IMR-90 (cell line): Measurements from ENCODE around the gene NSUN4. TPM values are rescaled to one million over a fixed set of nuclear protein-coding genes. Genes with fewer than 3 reads are reported as not detected.

Source experiments
- ATAC-seq: fragments of 200-7000 bp; cut with Tn5 transposase; 2 replicates; pipeline ENCODE4 v1.9.1; 2020; ENCODE audit warnings: low read depth, mild to moderate bottlenecking, moderate library complexity
- BruUV-seq: library from RNA; stranded (reverse); fragments of 400-500 nt; replicated peaks from 2 replicates; lab custom pipeline; 2021; lab: Mats Ljungman, UMichigan
- CTCF ChIA-PET: fragments of 300-600 bp; formaldehyde crosslinking; extraction: SDS; loops from one replicate; lab custom pipeline; 2021; ENCODE audit warnings: antibody characterized with exemption; lab: Yijun Ruan, JAX
- POLR2A ChIA-PET: fragments of 300-600 bp; sonication (Branson Sonifier 250); formaldehyde crosslinking; loops from one replicate; lab custom pipeline; 2022; ENCODE audit warnings: antibody characterized with exemption; ENCODE audit not compliant: unreplicated experiment; lab: Charles Lee
- DNase-seq: peaks from one replicate; pipeline ENCODE4 v3.0.0; 2013
- H2AFZ ChIP-seq: replicated peaks from 2 replicates; pipeline ENCODE3; 2013; ENCODE audit warnings: low read length, mild to moderate bottlenecking; ENCODE audit not compliant: poor library complexity
- H2AK5ac ChIP-seq: 2 replicates; pipeline ENCODE4 v1.6.1; 2013; ENCODE audit warnings: low read depth, low read length, inconsistent platforms
- H2AK9ac ChIP-seq: replicated peaks from 2 replicates; pipeline ENCODE3; 2013; ENCODE audit warnings: mild to moderate bottlenecking, low read depth, low read length, moderate library complexity; ENCODE audit not compliant: poor library complexity
- H2BK120ac ChIP-seq: 2 replicates; pipeline ENCODE4 v1.6.1; 2013; ENCODE audit warnings: low read depth, low read length, inconsistent platforms
- H2BK15ac ChIP-seq: 3 replicates; pipeline ENCODE4 v1.6.1; 2013; ENCODE audit warnings: low read depth, low read length, inconsistent platforms
- H2BK20ac ChIP-seq: 2 replicates; pipeline ENCODE4 v1.6.1; 2013; ENCODE audit warnings: low read depth, mild to moderate bottlenecking, inconsistent platforms, low read length, moderate library complexity
- H2BK5ac ChIP-seq: 2 replicates; pipeline ENCODE4 v1.6.1; 2013; ENCODE audit warnings: mild to moderate bottlenecking, low read depth, low read length, inconsistent platforms; ENCODE audit not compliant: poor library complexity, severe bottlenecking
- H3K14ac ChIP-seq: replicated peaks from 2 replicates; pipeline ENCODE4 v1.6.1; 2013; ENCODE audit warnings: low read depth, low read length, inconsistent platforms
- H3K18ac ChIP-seq: 2 replicates; pipeline ENCODE4 v1.6.1; 2013; ENCODE audit warnings: low read depth, low read length, control low read depth
- H3K23ac ChIP-seq: 2 replicates; pipeline ENCODE4 v1.6.1; 2013; ENCODE audit warnings: low read depth, low read length, inconsistent platforms
- H3K27ac ChIP-seq: 2 replicates; pipeline ENCODE4 v1.5.1; 2013; ENCODE audit warnings: mild to moderate bottlenecking, control low read depth, low read length; ENCODE audit not compliant: insufficient read depth
- H3K27me3 ChIP-seq: 2 replicates; pipeline ENCODE4 v1.6.1; 2013; ENCODE audit warnings: low read length; ENCODE audit not compliant: control insufficient read depth, insufficient read depth
- H3K36me3 ChIP-seq: 2 replicates; pipeline ENCODE4 v1.6.1; 2013; ENCODE audit warnings: low read length, mixed read lengths; ENCODE audit not compliant: control insufficient read depth, insufficient read depth
- H3K4ac ChIP-seq: 2 replicates; pipeline ENCODE4 v1.6.1; 2013; ENCODE audit warnings: low read depth, low read length, inconsistent platforms
- H3K4me1 ChIP-seq: 2 replicates; pipeline ENCODE4 v1.6.1; 2013; ENCODE audit warnings: low read length, mixed read lengths; ENCODE audit not compliant: control insufficient read depth, insufficient read depth
- H3K4me2 ChIP-seq: 2 replicates; pipeline ENCODE4 v1.6.1; 2013; ENCODE audit warnings: low read depth, mild to moderate bottlenecking, control low read depth, low read length, moderate library complexity
- H3K4me3 ChIP-seq: 2 replicates; pipeline ENCODE4 v1.5.1; 2013; ENCODE audit warnings: low read depth, mild to moderate bottlenecking, control low read depth, low read length, moderate library complexity; ENCODE audit not compliant: insufficient read depth
- H3K56ac ChIP-seq: 2 replicates; pipeline ENCODE4 v1.6.1; 2013; ENCODE audit warnings: low read length, inconsistent platforms; ENCODE audit not compliant: insufficient read depth; ENCODE audit errors: extremely low read depth
- H3K79me1 ChIP-seq, 2 experiments: 2 replicates each; pipeline ENCODE4 v1.6.1; 2013; ENCODE audit warnings: low read length in 2 of 2, inconsistent platforms in 1 of 2, low read depth in 1 of 2
- H3K9ac ChIP-seq: 2 replicates; pipeline ENCODE4 v1.6.1; 2013; ENCODE audit warnings: low read depth, low read length, control low read depth
- H3K9me1 ChIP-seq: 2 replicates; pipeline ENCODE4 v1.6.1; 2013; ENCODE audit warnings: low read length, inconsistent platforms; ENCODE audit not compliant: insufficient read depth
- H3K9me3 ChIP-seq: 2 replicates; pipeline ENCODE4 v1.6.1; 2013; ENCODE audit warnings: low read length; ENCODE audit not compliant: control insufficient read depth, insufficient read depth
- H4K20me1 ChIP-seq: 2 replicates; pipeline ENCODE4 v1.6.1; 2013; ENCODE audit warnings: low read length, inconsistent platforms; ENCODE audit not compliant: insufficient read depth
- H4K5ac ChIP-seq: 2 replicates; pipeline ENCODE4 v1.6.1; 2013; ENCODE audit warnings: mild to moderate bottlenecking, low read depth, low read length, control low read depth
- H4K8ac ChIP-seq, 2 experiments: 2 replicates each; pipeline ENCODE4 v1.6.1; 2013; ENCODE audit warnings: low read depth in 2 of 2, low read length in 2 of 2, control low read depth in 1 of 2, inconsistent platforms in 1 of 2
- H4K91ac ChIP-seq: 2 replicates; pipeline ENCODE4 v1.6.1; 2013; ENCODE audit warnings: low read depth, low read length, inconsistent platforms; ENCODE audit not compliant: insufficient read depth
- BHLHE40 ChIP-seq: fragments of 150-350 bp; IDR thresholded peaks from 2 replicates; pipeline ENCODE4 v1.6.1; 2016; ENCODE audit warnings: mild to moderate bottlenecking, low read depth, low read length
- CEBPB ChIP-seq: IDR thresholded peaks from 2 replicates; pipeline ENCODE4 v1.6.1; 2012; ENCODE audit warnings: low read depth, low read length, improper control_type of control experiment
- MAFK ChIP-seq: IDR thresholded peaks from 2 replicates; pipeline ENCODE4 v1.6.1; 2012; ENCODE audit warnings: low read depth, low read length, improper control_type of control experiment
- MAZ ChIP-seq: IDR thresholded peaks from 2 replicates; pipeline ENCODE4 v1.6.1; 2012; ENCODE audit warnings: low read depth, mild to moderate bottlenecking, low read length, improper control_type of control experiment, moderate library complexity, borderline replicate concordance
- MXI1 ChIP-seq: IDR thresholded peaks from 2 replicates; pipeline ENCODE4 v1.6.1; 2012; ENCODE audit warnings: low read depth, mild to moderate bottlenecking, low read length, moderate library complexity, borderline replicate concordance
- NFE2L2 ChIP-seq: fragments of 150-350 bp; IDR thresholded peaks from 2 replicates; pipeline ENCODE4 v1.6.1; 2016; ENCODE audit warnings: low read depth, mild to moderate bottlenecking, low read length
- POLR2A ChIP-seq: IDR thresholded peaks from 2 replicates; pipeline ENCODE4 v1.6.1; 2012; ENCODE audit warnings: mild to moderate bottlenecking, low read depth, low read length
- RAD21 ChIP-seq: IDR thresholded peaks from 2 replicates; pipeline ENCODE4 v1.6.1; 2012; ENCODE audit warnings: low read length, improper control_type of control experiment
- RCOR1 ChIP-seq: IDR thresholded peaks from 2 replicates; pipeline ENCODE4 v1.6.1; 2012; ENCODE audit warnings: mild to moderate bottlenecking, low read length, improper control_type of control experiment; ENCODE audit not compliant: insufficient replicate concordance
- RFX5 ChIP-seq: IDR thresholded peaks from 2 replicates; pipeline ENCODE4 v1.8.0; 2012; ENCODE audit warnings: low read depth, mild to moderate bottlenecking, low read length, moderate library complexity
- SMC3 ChIP-seq: fragments of 150-350 bp; IDR thresholded peaks from 2 replicates; pipeline ENCODE4 v1.6.1; 2016; ENCODE audit warnings: low read depth, mild to moderate bottlenecking, antibody characterized with exemption, low read length, moderate library complexity
- WGBS, 2 experiments: methylation state at CpG; one replicate each; pipeline versions ENCODE4 v1.1.5 to v1.1.7; 2013; ENCODE audit warnings: missing lambda C conversion rate in 2 of 2; ENCODE audit not compliant: insufficient read length in 1 of 2; ENCODE audit errors: extremely low coverage in 2 of 2; 5-methylcytosine and 5-hydroxymethylcytosine counted together
- dilution Hi-C: fragments of 300-500 bp; cut with HindIII; formaldehyde crosslinking; loops from one replicate; pipeline ENCODE4 v1.14.3; 2018; ENCODE audit warnings: low sequenced_read_pairs; ENCODE audit not compliant: unreplicated experiment
- in situ Hi-C: fragments of 300-500 bp; cut with MboI; formaldehyde crosslinking; loops from 3 replicates; pipeline ENCODE4 v1.14.3; 2019; ENCODE audit warnings: low sequenced_read_pairs, inconsistent platforms, mixed read lengths
- intact Hi-C: fragments of 100-400 bp; cut with micrococcal nuclease; formaldehyde crosslinking; loops from 2 replicates; pipeline ENCODE4 v1.10.0; 2022
- polyA plus RNA-seq, 3 experiments: library from polyadenylated mRNA; depleted of rRNA; stranded (reverse); fragments of >200 nt; gene quantifications; 2 replicates each; pipeline ENCODE4 v1.2.3, GENCODE V29; 2012; ENCODE audit warnings: low replicate concordance in 1 of 3
- total RNA-seq: library from RNA; depleted of rRNA; stranded (reverse); fragments of >200 nt; gene quantifications from 2 replicates; pipeline ENCODE4 v1.2.3, GENCODE V29; 2012
- TF ChIP-seq, protein P1 (sequence below): conservative IDR thresholded peaks from 2 replicates; pipeline ENCODE4 v1.5.1; 2012; ENCODE audit warnings: mild to moderate bottlenecking, low read depth, low read length, improper control_type of control experiment
- TF ChIP-seq, protein P2 (sequence below): fragments of 150-350 bp; IDR thresholded peaks from 2 replicates; pipeline ENCODE4 v1.6.1; 2017; ENCODE audit warnings: mild to moderate bottlenecking, antibody characterized with exemption, low read length, low read depth
- TF ChIP-seq, protein P3 (sequence below): fragments of 150-350 bp; IDR thresholded peaks from 2 replicates; pipeline ENCODE4 v1.6.1; 2016; ENCODE audit warnings: low read depth, mild to moderate bottlenecking, low read length, moderate library complexity, borderline replicate concordance

NSUN4 gene
- total and polyA plus RNA-seq, 2 of the 4 experiments (the other 2 are of a cell fraction), result 10.9 to 13.0 TPM

DNA sequence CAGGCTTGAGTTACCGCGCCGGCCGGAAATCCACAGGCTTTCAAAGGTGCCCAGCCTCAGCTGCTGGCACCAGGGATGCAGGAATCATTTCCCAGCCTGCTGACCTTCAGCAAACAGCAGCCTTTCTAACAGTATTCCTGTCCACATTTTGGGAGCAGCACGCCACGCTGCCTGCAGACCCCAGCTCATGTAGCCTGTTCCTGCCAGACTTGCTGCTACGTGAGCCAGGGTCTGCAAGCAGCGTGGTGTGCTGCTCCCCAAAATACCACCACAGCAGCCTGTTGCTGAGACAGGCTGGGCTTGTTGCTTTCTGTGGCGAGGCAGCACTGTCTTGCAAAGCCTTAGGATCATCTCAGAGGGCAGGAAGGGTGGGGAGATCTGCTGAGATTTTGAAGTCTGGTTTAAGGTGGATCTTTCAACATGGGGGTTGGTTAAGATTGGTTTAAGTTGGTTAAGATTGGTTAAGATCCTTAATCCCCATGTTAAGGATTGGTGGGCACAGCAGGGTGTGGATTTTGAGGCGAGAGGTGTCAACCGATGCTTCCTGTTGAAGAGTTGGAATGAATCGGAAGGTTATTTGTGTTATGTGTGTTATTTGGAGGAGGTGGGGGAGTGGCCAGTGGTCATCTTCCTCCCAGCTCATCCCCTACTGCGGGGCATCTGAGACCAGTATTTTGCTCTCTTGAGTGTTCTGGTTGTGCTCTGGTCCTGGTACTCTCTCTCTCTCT lies 66.4 kb downstream of the NSUN4 start:
- no TSS peak for BruUV-seq
- Histone ChIP-seq H4K20me1 (no peaks in the 10 kb centered on the region), H2BK15ac (no peak overlapping the region), H3K14ac (no peak overlapping the region), H4K8ac (no peak overlapping the region), H3K56ac (no peak overlapping the region), H3K23ac (0 out of 2 replicates have a peak overlapping the region, but pooled peaks have one; percentile 16), H2AFZ (peak overlapping the region; percentile 89), H3K9me3 (no peaks in the 10 kb centered on the region), H3K4me1 (no peaks in the 10 kb centered on the region; the same call in 1 of the 2 replicates), H3K4me2 (no peak overlapping the region; the same call in 1 of the 2 replicates), H4K5ac (no peak overlapping the region), H3K4ac (no peak overlapping the region), H2AK9ac (peak overlapping the region; percentile 85), H3K79me1 (no peaks in the 10 kb centered on the region), H2BK20ac (no peak overlapping the region), H3K36me3 (no peaks in the 10 kb centered on the region), H2BK5ac (no peak overlapping the region), H2AK5ac (no peak overlapping the region), H2BK120ac (no peak overlapping the region), H3K9me1 (0 out of 2 replicates have a peak, but pooled peaks cover 3% of the 10 kb centered on the region), H4K91ac (no peak overlapping the region), H3K9ac (no peak overlapping the region), H3K27ac (no peak overlapping the region), H3K4me3 (no peak overlapping the region), H3K18ac (no peak overlapping the region), H3K27me3 (peaks cover 16% of the 10 kb centered on the region; the same call in 1 of the 2 replicates)
- ChIA-PET POLR2A (interaction anchor here (0.7 kb wide), 1 partner anchor 9 kb away, joined by 6 read pairs; no protein-coding TSS in a partner anchor), CTCF (interaction anchor here (0.6 to 0.7 kb wide), 4 partner anchors 18 to 731 kb away, joined by 3 to 5 read pairs (median 3); no protein-coding TSS in a partner anchor)
- no peak for DNase-seq
- in situ Hi-C loops (loop anchor here (5.0 to 25.0 kb wide), 2 partner anchors 120 to 305 kb away; partner anchors contain the start of gene EFCAB14), dilution Hi-C loops (no loop called here), intact Hi-C loops (loop anchor here (1.0 to 10.0 kb wide), 2 partner anchors 121 to 768 kb away; no protein-coding TSS in a partner anchor)
- peak; percentile 2; the same call in 1 of the 2 replicates for ATAC-seq
- WGBS, 2 experiments, result 27% methylated on average over 6 of the region's 13 CpGs; no CpG with 5 or more reads in 1 of the 2 experiments
- TF ChIP-seq, protein P1, sequence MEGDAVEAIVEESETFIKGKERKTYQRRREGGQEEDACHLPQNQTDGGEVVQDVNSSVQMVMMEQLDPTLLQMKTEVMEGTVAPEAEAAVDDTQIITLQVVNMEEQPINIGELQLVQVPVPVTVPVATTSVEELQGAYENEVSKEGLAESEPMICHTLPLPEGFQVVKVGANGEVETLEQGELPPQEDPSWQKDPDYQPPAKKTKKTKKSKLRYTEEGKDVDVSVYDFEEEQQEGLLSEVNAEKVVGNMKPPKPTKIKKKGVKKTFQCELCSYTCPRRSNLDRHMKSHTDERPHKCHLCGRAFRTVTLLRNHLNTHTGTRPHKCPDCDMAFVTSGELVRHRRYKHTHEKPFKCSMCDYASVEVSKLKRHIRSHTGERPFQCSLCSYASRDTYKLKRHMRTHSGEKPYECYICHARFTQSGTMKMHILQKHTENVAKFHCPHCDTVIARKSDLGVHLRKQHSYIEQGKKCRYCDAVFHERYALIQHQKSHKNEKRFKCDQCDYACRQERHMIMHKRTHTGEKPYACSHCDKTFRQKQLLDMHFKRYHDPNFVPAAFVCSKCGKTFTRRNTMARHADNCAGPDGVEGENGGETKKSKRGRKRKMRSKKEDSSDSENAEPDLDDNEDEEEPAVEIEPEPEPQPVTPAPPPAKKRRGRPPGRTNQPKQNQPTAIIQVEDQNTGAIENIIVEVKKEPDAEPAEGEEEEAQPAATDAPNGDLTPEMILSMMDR, result no peak
- no peak for TF ChIP-seq MAFK
- no peak for TF ChIP-seq NFE2L2
- TF ChIP-seq BHLHE40, result no peak
- no peak for TF ChIP-seq POLR2A
- TF ChIP-seq, protein P2, sequence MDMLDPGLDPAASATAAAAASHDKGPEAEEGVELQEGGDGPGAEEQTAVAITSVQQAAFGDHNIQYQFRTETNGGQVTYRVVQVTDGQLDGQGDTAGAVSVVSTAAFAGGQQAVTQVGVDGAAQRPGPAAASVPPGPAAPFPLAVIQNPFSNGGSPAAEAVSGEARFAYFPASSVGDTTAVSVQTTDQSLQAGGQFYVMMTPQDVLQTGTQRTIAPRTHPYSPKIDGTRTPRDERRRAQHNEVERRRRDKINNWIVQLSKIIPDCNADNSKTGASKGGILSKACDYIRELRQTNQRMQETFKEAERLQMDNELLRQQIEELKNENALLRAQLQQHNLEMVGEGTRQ, result no peak
- no peak for TF ChIP-seq SMC3
- no peak for TF ChIP-seq RFX5
- no peak for TF ChIP-seq RCOR1
- no peak for TF ChIP-seq CEBPB
- TF ChIP-seq RAD21, result no peak
- TF ChIP-seq, protein P3, sequence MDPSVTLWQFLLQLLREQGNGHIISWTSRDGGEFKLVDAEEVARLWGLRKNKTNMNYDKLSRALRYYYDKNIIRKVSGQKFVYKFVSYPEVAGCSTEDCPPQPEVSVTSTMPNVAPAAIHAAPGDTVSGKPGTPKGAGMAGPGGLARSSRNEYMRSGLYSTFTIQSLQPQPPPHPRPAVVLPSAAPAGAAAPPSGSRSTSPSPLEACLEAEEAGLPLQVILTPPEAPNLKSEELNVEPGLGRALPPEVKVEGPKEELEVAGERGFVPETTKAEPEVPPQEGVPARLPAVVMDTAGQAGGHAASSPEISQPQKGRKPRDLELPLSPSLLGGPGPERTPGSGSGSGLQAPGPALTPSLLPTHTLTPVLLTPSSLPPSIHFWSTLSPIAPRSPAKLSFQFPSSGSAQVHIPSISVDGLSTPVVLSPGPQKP, result no peak
- TF ChIP-seq MXI1, result no peak
- TF ChIP-seq MAZ, result no peak
